ENCODE data around the gene ANKRD12.

- TF ChIP-seq CTCF (IDR thresholded peaks at IDR 0.05) (no peak), POLR2A (IDR thresholded peaks at IDR 0.05) (no peak), POLR2AphosphoS5 (IDR thresholded peaks at IDR 0.05) (no peak)
These were observed 103.7 kb downstream of the ANKRD12 start for GRCh38 chr18:9240270-9240669.

Data from upper lobe of left lung (tissue), 4 donors.